HG03520 (cell line): ENCODE measurements around the gene TEAD1.

Experiments
- ATAC-seq: cut with Tn5 transposase; IDR thresholded peaks from one replicate; pipeline ENCODE4 v1.9.1; 2021; ENCODE audit warnings: mild to moderate bottlenecking, moderate library complexity; ENCODE audit not compliant: unreplicated experiment

The TEAD1 gene

GRCh38 chr11:12761029-12761428, 86.8 kb downstream of the TEAD1 start:
- no peak for ATAC-seq

GRCh38 chr11:12762278-12762677, 88.1 kb downstream of the TEAD1 start:
- no peak for ATAC-seq

GRCh38 chr11:12762696-12763324, 88.6 kb downstream of the TEAD1 start:
- no peak for ATAC-seq

- ATAC-seq: no peak
These were observed 90.1 kb downstream of the TEAD1 start for GRCh38 chr11:12764187-12764914.

GRCh38 chr11:12765428-12765827, 91.2 kb downstream of the TEAD1 start:
- ATAC-seq: no peak

- ATAC-seq: no peak
These were observed 92.8 kb downstream of the TEAD1 start for GRCh38 chr11:12767027-12767426.

- ATAC-seq: no peak
These were observed 93.4 kb downstream of the TEAD1 start for GRCh38 chr11:12767577-12767976.

- ATAC-seq: peak; percentile 81
These were observed 94.8 kb downstream of the TEAD1 start for GRCh38 chr11:12768726-12769673.

- no peak for ATAC-seq
These were observed 95.7 kb downstream of the TEAD1 start for GRCh38 chr11:12769834-12770345.

- no peak for ATAC-seq
These were observed 96.2 kb downstream of the TEAD1 start for GRCh38 chr11:12770435-12770834.

- no peak for ATAC-seq
These were observed 96.9 kb downstream of the TEAD1 start for GRCh38 chr11:12770966-12771597.

GRCh38 chr11:12771875-12772274, 97.7 kb downstream of the TEAD1 start:
- no peak for ATAC-seq

GRCh38 chr11:12772324-12772723, 98.1 kb downstream of the TEAD1 start:
- ATAC-seq: no peak

GRCh38 chr11:12773591-12773990, 99.4 kb downstream of the TEAD1 start:
- no peak for ATAC-seq

GRCh38 chr11:12775955-12776354, 101.7 kb downstream of the TEAD1 start:
- ATAC-seq: no peak

- no peak for ATAC-seq
These were observed 103.1 kb downstream of the TEAD1 start for GRCh38 chr11:12777208-12777874.

GRCh38 chr11:12778240-12778905, 104.2 kb downstream of the TEAD1 start:
- no peak for ATAC-seq

- ATAC-seq: no peak
These were observed 109.5 kb downstream of the TEAD1 start for GRCh38 chr11:12783765-12784164.

- no peak for ATAC-seq
These were observed 110.2 kb downstream of the TEAD1 start for GRCh38 chr11:12784445-12784844.

- ATAC-seq: no peak
These were observed 110.8 kb downstream of the TEAD1 start for GRCh38 chr11:12784987-12785386.
